H1 (cell line): ENCODE measurements around the gene CTBP2. TPM values are rescaled to one million over a fixed set of nuclear protein-coding genes. Genes with fewer than 3 reads are reported as not detected.

Source experiments
- CTCF ChIA-PET: fragments of 300-600 bp; sonication (Branson Sonifier 250); formaldehyde crosslinking; loops from one replicate; lab custom pipeline; 2021; ENCODE audit not compliant: partially characterized antibody; lab: Charles Lee
- POLR2A ChIA-PET: fragments of 300-600 bp; sonication (Branson Sonifier 250); formaldehyde crosslinking; loops from one replicate; lab custom pipeline; 2021; ENCODE audit warnings: inconsistent platforms; ENCODE audit not compliant: partially characterized antibody; lab: Charles Lee
- DNase-seq, 2 experiments: peaks; one replicate each; pipeline versions ENCODE4 v3.0.0 to v3.0.0-alpha.2; 2010 to 2022; ENCODE audit warnings: low spot score in 2 of 2, low read depth in 1 of 2, mixed read lengths in 1 of 2
- FAIRE-seq: peaks from 2 replicates; lab custom pipeline; 2011; peaks lifted over from hg19 to GRCh38; lab: Jason Lieb, UNC
- H2AFZ ChIP-seq: 2 replicates; pipeline ENCODE4 v1.8.1; 2012; ENCODE audit warnings: low read length, inconsistent platforms
- H2AK5ac ChIP-seq: 2 replicates; pipeline ENCODE4 v1.6.1; 2013; ENCODE audit warnings: low read depth, low read length
- H2BK120ac ChIP-seq: replicated peaks from 2 replicates; pipeline ENCODE3; 2013; ENCODE audit warnings: low read depth, low read length, inconsistent platforms
- H2BK12ac ChIP-seq: 2 replicates; pipeline ENCODE4 v1.6.1; 2013; ENCODE audit warnings: low read depth, low read length
- H2BK15ac ChIP-seq: 2 replicates; pipeline ENCODE4 v1.6.1; 2013; ENCODE audit warnings: low read length
- H2BK20ac ChIP-seq: 2 replicates; pipeline ENCODE4 v1.6.1; 2013; ENCODE audit warnings: low read length
- H2BK5ac ChIP-seq: 2 replicates; pipeline ENCODE4 v1.6.1; 2013; ENCODE audit warnings: low read depth, low read length
- H3K14ac ChIP-seq: 2 replicates; pipeline ENCODE4 v1.6.1; 2013; ENCODE audit warnings: inconsistent platforms; ENCODE audit not compliant: insufficient read length
- H3K18ac ChIP-seq: 2 replicates; pipeline ENCODE4 v1.6.1; 2013; ENCODE audit warnings: low read length; ENCODE audit errors: extremely low read depth
- H3K23ac ChIP-seq: 2 replicates; pipeline ENCODE4 v1.6.1; 2013; ENCODE audit warnings: inconsistent platforms; ENCODE audit not compliant: insufficient read length
- H3K23me2 ChIP-seq: 2 replicates; pipeline ENCODE4 v1.6.1; 2013; ENCODE audit warnings: low read depth, low read length
- H3K27ac ChIP-seq: 2 replicates; pipeline ENCODE4 v1.6.1; 2011; ENCODE audit warnings: low read depth, low read length, inconsistent platforms
- H3K27me3 ChIP-seq, 4 experiments: replicated peaks in 1 of 4; 1 replicate in 1 of 4; 2 replicates in 3 of 4; pipeline versions ENCODE4 v1.6.1 to v1.8.1; 2011 to 2013; ENCODE audit warnings: low read length in 3 of 4, mild to moderate bottlenecking in 3 of 4, inconsistent platforms in 2 of 4, mixed read lengths in 2 of 4, moderate library complexity in 1 of 4; ENCODE audit not compliant: control insufficient read depth in 3 of 4, insufficient read depth in 3 of 4; ENCODE audit errors: extremely low read depth in 1 of 4
- H3K36me3 ChIP-seq, 4 experiments: 2 replicates each; pipeline versions ENCODE4 v1.6.1 to v1.8.1; 2011 to 2013; ENCODE audit warnings: mild to moderate bottlenecking in 4 of 4, low read length in 3 of 4, moderate library complexity in 2 of 4, control low read depth in 1 of 4, inconsistent platforms in 1 of 4; ENCODE audit not compliant: insufficient read depth in 4 of 4, control insufficient read depth in 2 of 4
- H3K4ac ChIP-seq: replicated peaks from 2 replicates; pipeline ENCODE3; 2013; ENCODE audit warnings: low read length, low read depth, mixed read lengths, inconsistent platforms; ENCODE audit not compliant: insufficient read length
- H3K4me1 ChIP-seq, 4 experiments: replicated peaks in 1 of 4; 1 replicate in 1 of 4; 2 replicates in 3 of 4; pipeline versions ENCODE4 v1.6.1 to v1.8.1; 2011 to 2013; ENCODE audit warnings: low read length in 3 of 4, inconsistent platforms in 2 of 4, mixed read lengths in 1 of 4; ENCODE audit not compliant: insufficient read depth in 4 of 4, control insufficient read depth in 3 of 4
- H3K4me2 ChIP-seq, 2 experiments: 2 replicates each; pipeline versions ENCODE4 v1.6.1 to v1.8.1; 2011 to 2013; ENCODE audit warnings: low read depth in 2 of 2, low read length in 2 of 2, control low read depth in 1 of 2, inconsistent platforms in 1 of 2, mild to moderate bottlenecking in 1 of 2; ENCODE audit not compliant: insufficient read depth in 1 of 2
- H3K4me3 ChIP-seq, 4 experiments: fragments of 200-600, 300-600 bp in 1 of 4; sonication (generic), shearing (Covaris generic), sonication (Bioruptor Twin) in 1 of 4; 2 replicates each; pipeline versions ENCODE4 v1.5.1 to v1.8.1; 2011 to 2016; ENCODE audit warnings: low read length in 4 of 4, low read depth in 3 of 4, control low read depth in 2 of 4, inconsistent platforms in 2 of 4, mild to moderate bottlenecking in 2 of 4, mixed read lengths in 1 of 4, moderate library complexity in 1 of 4; ENCODE audit not compliant: insufficient read depth in 2 of 4; ENCODE audit errors: extremely low read depth in 1 of 4
- H3K56ac ChIP-seq: replicated peaks from 2 replicates; pipeline ENCODE3; 2013; ENCODE audit warnings: low read depth, mild to moderate bottlenecking, mixed read lengths, low read length, inconsistent platforms; ENCODE audit not compliant: insufficient read length
- H3K79me1 ChIP-seq: 2 replicates; pipeline ENCODE4 v1.6.1; 2013; ENCODE audit warnings: low read depth, low read length, control low read depth
- H3K79me2 ChIP-seq, 2 experiments: 2 replicates each; pipeline versions ENCODE4 v1.6.1 to v1.8.1; 2012 to 2013; ENCODE audit warnings: low read length in 2 of 2, mild to moderate bottlenecking in 2 of 2, inconsistent platforms in 1 of 2; ENCODE audit not compliant: insufficient read depth in 2 of 2, control insufficient read depth in 1 of 2
- H3K9ac ChIP-seq, 4 experiments: replicated peaks in 1 of 4; 1 replicate in 1 of 4; 2 replicates in 3 of 4; pipeline versions ENCODE4 v1.6.1 to v1.8.1; 2011 to 2013; ENCODE audit warnings: low read depth in 3 of 4, low read length in 3 of 4, control low read depth in 2 of 4, mild to moderate bottlenecking in 2 of 4, moderate library complexity in 2 of 4, inconsistent platforms in 1 of 4; ENCODE audit errors: extremely low read depth in 1 of 4
- H3K9me3 ChIP-seq, 2 experiments: 2 replicates each; pipeline versions ENCODE4 v1.6.1 to v1.8.1; 2012 to 2013; ENCODE audit warnings: mild to moderate bottlenecking in 2 of 2, moderate library complexity in 2 of 2, control low read depth in 1 of 2, inconsistent platforms in 1 of 2, low read depth in 1 of 2, low read length in 1 of 2, mixed read lengths in 1 of 2; ENCODE audit not compliant: insufficient read depth in 2 of 2
- H4K20me1 ChIP-seq, 2 experiments: replicated peaks in 1 of 2; 2 replicates each; pipeline versions ENCODE3 to v1.8.1; 2011 to 2013; ENCODE audit warnings: inconsistent platforms in 2 of 2, low read length in 2 of 2, mild to moderate bottlenecking in 1 of 2; ENCODE audit not compliant: insufficient read depth in 2 of 2, control insufficient read depth in 1 of 2
- H4K5ac ChIP-seq: 2 replicates; pipeline ENCODE4 v1.6.1; 2013; ENCODE audit warnings: low read length, low read depth, mixed read lengths, inconsistent platforms; ENCODE audit not compliant: insufficient read length
- H4K8ac ChIP-seq: 2 replicates; pipeline ENCODE4 v1.8.0; 2013; ENCODE audit warnings: mild to moderate bottlenecking, moderate library complexity, low read length, inconsistent platforms; ENCODE audit not compliant: insufficient read depth; ENCODE audit errors: extremely low read depth
- H4K91ac ChIP-seq: replicated peaks from 2 replicates; pipeline ENCODE3; 2013; ENCODE audit warnings: low read length, mixed read lengths, inconsistent platforms; ENCODE audit not compliant: insufficient read length
- ASH2L ChIP-seq: fragments of 200-600, 300-600 bp; sonication (generic); IDR thresholded peaks from one replicate; pipeline ENCODE4 v1.7.1; 2017; ENCODE audit warnings: low read length
- BACH1 ChIP-seq: IDR thresholded peaks from 2 replicates; pipeline ENCODE4 v1.6.1; 2012; ENCODE audit warnings: low read length, improper control_type of control experiment
- BRCA1 ChIP-seq: IDR thresholded peaks from 2 replicates; pipeline ENCODE4 v1.6.1; 2012; ENCODE audit warnings: low read depth, low read length, improper control_type of control experiment
- CBX5 ChIP-seq: fragments of 300-800, 300-1000 bp; sonication (generic); IDR thresholded peaks from 2 replicates; pipeline ENCODE4 v1.7.1; 2016; ENCODE audit warnings: antibody characterized with exemption, low read length, low read depth
- EP300 ChIP-seq, 2 experiments: IDR thresholded peaks; 1 replicate in 1 of 2; 2 replicates in 1 of 2; pipeline ENCODE4 v1.6.1; 2011 to 2012; ENCODE audit warnings: low read depth in 2 of 2, low read length in 2 of 2, mild to moderate bottlenecking in 2 of 2, borderline replicate concordance in 1 of 2, inconsistent platforms in 1 of 2, moderate library complexity in 1 of 2
- HDAC2 ChIP-seq, 2 experiments: fragments of 300-600 bp in 1 of 2; sonication (generic) in 1 of 2; IDR thresholded peaks; 2 replicates each; pipeline ENCODE4 v1.6.1; 2011 to 2012; ENCODE audit warnings: low read depth in 2 of 2, low read length in 2 of 2, mild to moderate bottlenecking in 2 of 2, moderate library complexity in 2 of 2, borderline replicate concordance in 1 of 2, inconsistent platforms in 1 of 2
- HDAC6 ChIP-seq: IDR thresholded peaks from one replicate; pipeline ENCODE4 v1.7.1; 2012; ENCODE audit warnings: low read depth, mild to moderate bottlenecking, inconsistent platforms, low read length, moderate library complexity
- KDM5A ChIP-seq: fragments of 200-600 bp; IDR thresholded peaks from 2 replicates; pipeline ENCODE4 v1.7.1; 2012; ENCODE audit warnings: mild to moderate bottlenecking, low read length, inconsistent platforms, mixed read lengths
- POU5F1 ChIP-seq: IDR thresholded peaks from 2 replicates; pipeline ENCODE4 v1.6.1; 2011; ENCODE audit warnings: low read depth, mild to moderate bottlenecking, low read length, moderate library complexity
- RXRA ChIP-seq: IDR thresholded peaks from 2 replicates; pipeline ENCODE4 v1.6.1; 2011; ENCODE audit warnings: low read depth, mild to moderate bottlenecking, low read length, moderate library complexity; ENCODE audit not compliant: insufficient read depth
- WGBS, 2 experiments: shearing (Covaris generic) in 1 of 2; methylation state at CpG; one replicate each; pipeline versions ENCODE4 v1.1.6 to v1.1.7; 2013 to 2015; ENCODE audit warnings: low lambda C conversion rate in 2 of 2, mixed read lengths in 2 of 2, inconsistent platforms in 1 of 2, low coverage in 1 of 2, missing lambda C conversion rate in 1 of 2; ENCODE audit not compliant: insufficient replicate concordance in 2 of 2, insufficient coverage in 1 of 2, insufficient read length in 1 of 2; ENCODE audit errors: extremely low coverage in 1 of 2, missing lambda C conversion rate in 1 of 2; 5-methylcytosine and 5-hydroxymethylcytosine counted together
- polyA plus RNA-seq, 7 experiments: library from polyadenylated mRNA; depleted of rRNA in 3 of 7; stranded (reverse) in 5 of 7; unstranded in 2 of 7; fragments of >200 nt in 5 of 7; fragments of 200-250 nt in 2 of 7; gene quantifications; 1 replicate in 5 of 7; 2 replicates in 1 of 7; 4 replicates in 1 of 7; pipeline versions ENCODE4 v1.2.1 to v1.2.3, GENCODE V29; 2011 to 2013; ENCODE audit warnings: missing spikeins in 2 of 7, mixed read lengths in 2 of 7
- total RNA-seq: library from RNA; stranded (reverse); fragmentation: NEBNext Ultra II Directional; extraction: Animal tissue kit (Norgen Biotek cat#: 25700); gene quantifications from 2 replicates; pipeline ENCODE4 v1.2.1, GENCODE V29; 2021
- TF ChIP-seq, protein P1 (sequence below), 3 experiments: IDR thresholded peaks; 1 replicate in 2 of 3; 2 replicates in 1 of 3; pipeline versions ENCODE4 v1.5.1 to v1.6.1; 2011; ENCODE audit warnings: low read length in 3 of 3, mild to moderate bottlenecking in 3 of 3, inconsistent platforms in 2 of 3, low read depth in 1 of 3, moderate library complexity in 1 of 3; ENCODE audit not compliant: insufficient read depth in 1 of 3; ENCODE audit errors: control extremely low read depth in 1 of 3

CTBP2 gene
- total and polyA plus RNA-seq, 2 of the 8 experiments (the other 6 are each of a cell fraction or from before 2014, with no cell fraction given): 208 to 221 TPM

DNA sequence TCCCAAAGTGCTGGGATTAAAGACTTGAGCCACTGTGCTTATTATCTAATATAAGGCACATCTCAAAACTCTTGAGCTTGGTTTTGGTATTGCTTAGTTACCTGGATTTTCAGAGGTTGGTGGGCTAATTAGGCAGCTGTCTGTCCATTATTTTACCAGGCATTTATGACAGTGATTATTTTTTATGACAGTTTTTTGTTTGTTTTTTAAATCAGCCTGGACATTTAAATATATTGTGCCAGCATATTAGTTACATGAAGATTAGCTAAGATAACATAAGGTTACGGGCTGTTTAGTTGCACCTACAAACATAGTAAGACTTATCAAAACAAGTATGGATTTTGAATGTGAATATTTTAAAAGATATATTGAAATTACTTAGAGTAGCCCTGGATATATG, 221.1 kb downstream of the CTBP2 start:
- DNase-seq (no peak), FAIRE-seq (no peak)
- H4K20me1 ChIP-seq: peaks cover 6 to 10% of the 10 kb centered on the region in 2 experiments
- H2BK20ac ChIP-seq: no peak overlapping the region
- no peak overlapping the region for H4K8ac ChIP-seq
- no peak overlapping the region for H3K23ac ChIP-seq
- peaks cover 15 to 98% of the 10 kb centered on the region in 2 experiments for H3K79me2 ChIP-seq
- POLR2A ChIA-PET: interaction anchor here (2.8 kb wide), 1 partner anchor 20 kb away, joined by 8 read pairs; no protein-coding TSS in a partner anchor
- H3K23me2 ChIP-seq: no peaks in the 10 kb centered on the region
- no peak overlapping the region for H3K56ac ChIP-seq
- H4K91ac ChIP-seq: no peak overlapping the region
- no peak overlapping the region for H3K4me3 ChIP-seq
- CTCF ChIA-PET: interaction anchor here (1.5 kb wide), 1 partner anchor 52 kb away, joined by 3 read pairs; no protein-coding TSS in a partner anchor
- H3K27me3 ChIP-seq: no peaks in the 10 kb centered on the region
- H3K79me1 ChIP-seq: peaks cover 13% of the 10 kb centered on the region; the same call in 1 of the 2 replicates
- H2BK120ac ChIP-seq: no peak overlapping the region
- no peak overlapping the region for H2BK5ac ChIP-seq
- H2AK5ac ChIP-seq: no peak overlapping the region
- H3K9ac ChIP-seq: no peak overlapping the region
- no peak overlapping the region for H3K4me2 ChIP-seq
- H3K4me1 ChIP-seq: peaks cover 0 to 13% (median 9%) of the 10 kb centered on the region in 4 experiments; a peak in 3 of 7 replicates
- no peak overlapping the region for H3K27ac ChIP-seq
- H3K4ac ChIP-seq: no peak overlapping the region
- H4K5ac ChIP-seq: no peak overlapping the region
- no peak overlapping the region for H2BK15ac ChIP-seq
- no peak overlapping the region for H3K18ac ChIP-seq
- 100% methylated on average over 1 of the region's 1 CpG; no CpG with 5 or more reads in 1 of the 2 experiments for whole genome bisulfite sequencing, 2 experiments
- H2AFZ ChIP-seq: no peak overlapping the region
- H3K14ac ChIP-seq: no peak overlapping the region
- H3K36me3 ChIP-seq: peaks cover 0 to 8% (median 2%) of the 10 kb centered on the region in 4 experiments; a peak in 2 of 8 replicates
- H2BK12ac ChIP-seq: no peak overlapping the region
- no peaks in the 10 kb centered on the region for H3K9me3 ChIP-seq
- TF ChIP-seq POU5F1: no peak
- TF ChIP-seq BACH1: no peak
- TF ChIP-seq RXRA: no peak
- TF ChIP-seq KDM5A: no peak
- TF ChIP-seq ASH2L: no peak
- no peak for TF ChIP-seq BRCA1
- TF ChIP-seq, protein P1, sequence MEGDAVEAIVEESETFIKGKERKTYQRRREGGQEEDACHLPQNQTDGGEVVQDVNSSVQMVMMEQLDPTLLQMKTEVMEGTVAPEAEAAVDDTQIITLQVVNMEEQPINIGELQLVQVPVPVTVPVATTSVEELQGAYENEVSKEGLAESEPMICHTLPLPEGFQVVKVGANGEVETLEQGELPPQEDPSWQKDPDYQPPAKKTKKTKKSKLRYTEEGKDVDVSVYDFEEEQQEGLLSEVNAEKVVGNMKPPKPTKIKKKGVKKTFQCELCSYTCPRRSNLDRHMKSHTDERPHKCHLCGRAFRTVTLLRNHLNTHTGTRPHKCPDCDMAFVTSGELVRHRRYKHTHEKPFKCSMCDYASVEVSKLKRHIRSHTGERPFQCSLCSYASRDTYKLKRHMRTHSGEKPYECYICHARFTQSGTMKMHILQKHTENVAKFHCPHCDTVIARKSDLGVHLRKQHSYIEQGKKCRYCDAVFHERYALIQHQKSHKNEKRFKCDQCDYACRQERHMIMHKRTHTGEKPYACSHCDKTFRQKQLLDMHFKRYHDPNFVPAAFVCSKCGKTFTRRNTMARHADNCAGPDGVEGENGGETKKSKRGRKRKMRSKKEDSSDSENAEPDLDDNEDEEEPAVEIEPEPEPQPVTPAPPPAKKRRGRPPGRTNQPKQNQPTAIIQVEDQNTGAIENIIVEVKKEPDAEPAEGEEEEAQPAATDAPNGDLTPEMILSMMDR (IDR thresholded peaks at IDR 0.05; ENCODE audit: control extremely low read depth in 1 of 3, insufficient read depth in 1 of 3, low read depth in 1 of 3, low read length in 3 of 3): no peak
- TF ChIP-seq HDAC2 (IDR thresholded peaks at IDR 0.05; ENCODE audit: borderline replicate concordance in 1 of 2, low read depth in 2 of 2, low read length in 2 of 2): no peak
- TF ChIP-seq CBX5: no peak
- no peak for TF ChIP-seq EP300 (IDR thresholded peaks at IDR 0.05; ENCODE audit: borderline replicate concordance in 1 of 2, low read depth in 2 of 2, low read length in 2 of 2)
- TF ChIP-seq HDAC6: no peak
